GM23338 (cell line): ENCODE data around the gene TBC1D7. TPM values are rescaled to one million over a fixed set of nuclear protein-coding genes. Genes with fewer than 3 reads are reported as not detected.

Source experiments
- ATAC-seq: fragments of 200-7000 bp; cut with Tn5 transposase; 3 replicates; pipeline ENCODE4 v1.9.1; 2020
- DNase-seq: peaks from one replicate; pipeline ENCODE4 v3.0.0-alpha.2; 2015; ENCODE audit warnings: low spot score
- H2AFZ ChIP-seq: fragments of 200-600 bp; sonication (generic); 2 replicates; pipeline ENCODE4 v1.8.0; 2016; ENCODE audit warnings: antibody characterized with exemption, mild to moderate bottlenecking, moderate library complexity
- H3F3A ChIP-seq: fragments of 200-600 bp; sonication (generic); replicated peaks from 2 replicates; pipeline ENCODE4 v1.8.0; 2017; ENCODE audit warnings: antibody characterized with exemption, mixed run types, low read depth
- H3K27ac ChIP-seq: fragments of 200-600 bp; sonication (generic); 2 replicates; pipeline ENCODE4 v1.6.1; 2016; ENCODE audit warnings: low read depth
- H3K27me3 ChIP-seq: fragments of 200-600 bp; sonication (generic); 2 replicates; pipeline ENCODE4 v1.8.0; 2016; ENCODE audit warnings: mild to moderate bottlenecking, mixed run types, moderate library complexity; ENCODE audit not compliant: insufficient read depth
- H3K36me3 ChIP-seq: fragments of 200-600 bp; sonication (generic); 2 replicates; pipeline ENCODE4 v1.8.0; 2016; ENCODE audit warnings: mild to moderate bottlenecking; ENCODE audit not compliant: insufficient read depth
- H3K4me1 ChIP-seq: fragments of 200-600 bp; sonication (generic); 2 replicates; pipeline ENCODE4 v1.8.0; 2016; ENCODE audit warnings: mild to moderate bottlenecking, moderate library complexity; ENCODE audit not compliant: insufficient read depth
- H3K4me2 ChIP-seq: fragments of 200-600 bp; sonication (generic); 2 replicates; pipeline ENCODE4 v1.7.1; 2017; ENCODE audit warnings: mixed run types
- H3K4me3 ChIP-seq: fragments of 200-600 bp; sonication (generic); 2 replicates; pipeline ENCODE4 v1.6.1; 2016; ENCODE audit warnings: mixed run types
- H3K79me2 ChIP-seq: fragments of 200-600 bp; sonication (generic); replicated peaks from 2 replicates; pipeline ENCODE4 v1.8.0; 2017; ENCODE audit warnings: mild to moderate bottlenecking; ENCODE audit not compliant: insufficient read depth
- H3K9me2 ChIP-seq: fragments of 200-600 bp; sonication (generic); 2 replicates; pipeline ENCODE4 v1.8.0; 2017; ENCODE audit not compliant: insufficient read depth
- H4K20me1 ChIP-seq: fragments of 200-600 bp; sonication (generic); replicated peaks from 2 replicates; pipeline ENCODE4 v1.8.0; 2017; ENCODE audit warnings: mild to moderate bottlenecking; ENCODE audit not compliant: insufficient read depth
- H3K27ac Mint-ChIP-seq: 2 replicates; pipeline ENCODE4 v1.8.0; 2020; ENCODE audit warnings: inconsistent platforms, mild to moderate bottlenecking, moderate library complexity, mixed read lengths
- H3K27me3 Mint-ChIP-seq: 3 replicates; pipeline ENCODE4 v1.8.0; 2022; ENCODE audit warnings: low read depth, mild to moderate bottlenecking, moderate library complexity, mixed read lengths, inconsistent platforms; ENCODE audit not compliant: insufficient read depth, poor library complexity
- H3K36me3 Mint-ChIP-seq: 3 replicates; pipeline ENCODE4 v1.8.0; 2021; ENCODE audit warnings: low read depth, mild to moderate bottlenecking, inconsistent platforms, moderate library complexity, mixed read lengths
- H3K4me1 Mint-ChIP-seq: 3 replicates; pipeline ENCODE4 v1.8.0; 2020; ENCODE audit warnings: mild to moderate bottlenecking, inconsistent platforms, mixed read lengths
- H3K4me3 Mint-ChIP-seq: 3 replicates; pipeline ENCODE4 v1.8.0; 2021; ENCODE audit warnings: moderate library complexity, mild to moderate bottlenecking, inconsistent platforms, mixed read lengths
- H3K9me3 Mint-ChIP-seq: 3 replicates; pipeline ENCODE4 v1.8.0; 2020; ENCODE audit warnings: moderate library complexity, mild to moderate bottlenecking, inconsistent platforms, mixed read lengths
- CREB1 ChIP-seq: fragments of 250-450 bp; sonication (Bioruptor Pico); IDR thresholded peaks from 2 replicates; pipeline ENCODE4 v1.5.0; 2020; ENCODE audit warnings: low read depth, mild to moderate bottlenecking, moderate library complexity
- CTCF ChIP-seq, 2 experiments: fragments of 200-600 bp in 1 of 2; sonication (generic) in 1 of 2; conservative IDR thresholded peaks; 2 replicates each; pipeline versions ENCODE4 v1.5.1 to v1.6.1; 2016 to 2017; ENCODE audit warnings: antibody characterized with exemption in 2 of 2, low read depth in 2 of 2, mild to moderate bottlenecking in 2 of 2, moderate library complexity in 1 of 2
- ETS1 ChIP-seq: IDR thresholded peaks from 2 replicates; pipeline ENCODE4 v1.6.1; 2016; ENCODE audit warnings: antibody characterized with exemption
- EZH2phosphoT487 ChIP-seq: fragments of 200-600 bp; sonication (generic); IDR thresholded peaks from one replicate; pipeline ENCODE4 v1.8.1; 2018; ENCODE audit warnings: antibody characterized with exemption; ENCODE audit not compliant: unreplicated experiment
- JUNB ChIP-seq: IDR thresholded peaks from one replicate; pipeline ENCODE4 v1.6.1; 2016; ENCODE audit warnings: antibody characterized with exemption; ENCODE audit not compliant: unreplicated experiment
- NANOG ChIP-seq: IDR thresholded peaks from 2 replicates; pipeline ENCODE4 v1.6.1; 2016; ENCODE audit warnings: antibody characterized with exemption, borderline replicate concordance
- POLR2AphosphoS5 ChIP-seq: IDR thresholded peaks from 2 replicates; pipeline ENCODE4 v1.6.1; 2016; ENCODE audit warnings: antibody characterized with exemption, low read depth
- REST ChIP-seq: IDR thresholded peaks from one replicate; pipeline ENCODE4 v1.6.1; 2018; ENCODE audit warnings: antibody characterized with exemption; ENCODE audit not compliant: unreplicated experiment
- STAT1 ChIP-seq: IDR thresholded peaks from one replicate; pipeline ENCODE4 v1.6.1; 2016; ENCODE audit warnings: antibody characterized with exemption; ENCODE audit not compliant: unreplicated experiment
- ZNF114 ChIP-seq: fragments of 250-450 bp; sonication (Bioruptor Pico); IDR thresholded peaks from 2 replicates; pipeline ENCODE4 v1.5.0; 2020; ENCODE audit warnings: mild to moderate bottlenecking, moderate library complexity
- ZNF331 ChIP-seq: fragments of 250-450 bp; sonication (Bioruptor Pico); IDR thresholded peaks from 2 replicates; pipeline ENCODE4 v1.5.0; 2020; ENCODE audit warnings: low read depth, mild to moderate bottlenecking, moderate library complexity
- polyA plus RNA-seq: library from polyadenylated mRNA; unstranded; fragments of >200 nt; fragmentation: Nextera tagmentation; extraction: Ambion mirVana; gene quantifications from 2 replicates; pipeline ENCODE4 v1.2.1, GENCODE V29; 2016
- total RNA-seq: library from RNA; depleted of rRNA; stranded (reverse); fragments of >200 nt; shearing (Covaris generic); gene quantifications from 2 replicates; pipeline ENCODE4 v1.2.3, GENCODE V29; 2014

TBC1D7 gene
- total and polyA plus RNA-seq, 2 experiments from 2014 or later, result 62.0 to 70.4 TPM

GRCh38 chr6:13375360-13375878, 47.1 kb upstream of the TBC1D7 start:
- Mint-ChIP-seq H3K27ac (no peak overlapping the region), H3K36me3 (no peaks in the 10 kb centered on the region; the same call in 2 of the 3 replicates), H3K4me1 (peaks cover 21% of the 10 kb centered on the region), H3K27me3 (peaks cover 7% of the 10 kb centered on the region), H3K4me3 (no peak overlapping the region), H3K9me3 (no peaks in the 10 kb centered on the region)
- Histone ChIP-seq H3K9me2 (peaks cover 6% of the 10 kb centered on the region; the same call in 1 of the 2 replicates), H3K4me2 (no peak overlapping the region), H3F3A (no peaks in the 10 kb centered on the region), H3K27ac (no peak overlapping the region), H4K20me1 (no peaks in the 10 kb centered on the region), H3K36me3 (no peaks in the 10 kb centered on the region), H3K4me3 (no peak overlapping the region), H2AFZ (no peak overlapping the region), H3K27me3 (no peaks in the 10 kb centered on the region), H3K79me2 (no peaks in the 10 kb centered on the region), H3K4me1 (no peaks in the 10 kb centered on the region)
- DNase-seq (no peak), ATAC-seq (no peak)
- TF ChIP-seq CREB1, result no peak
- no peak for TF ChIP-seq JUNB
- TF ChIP-seq NANOG, result no peak
- no peak for TF ChIP-seq REST
- TF ChIP-seq POLR2AphosphoS5, result no peak
- no peak for TF ChIP-seq EZH2phosphoT487
- TF ChIP-seq CTCF (conservative IDR thresholded peaks at IDR 0.05; ENCODE audit: low read depth in 2 of 2), result no peak
- no peak for TF ChIP-seq ZNF331 (CRISPR knock-in tag)
- TF ChIP-seq STAT1, result no peak

GRCh38 chr6:13373919-13374318, 45.6 kb upstream of the TBC1D7 start:
- H3K9me2 ChIP-seq, result peaks cover 6% of the 10 kb centered on the region; the same call in 1 of the 2 replicates
- no peak overlapping the region for H2AFZ ChIP-seq
- no peaks in the 10 kb centered on the region for H4K20me1 ChIP-seq
- H3K4me3 ChIP-seq, result no peak overlapping the region
- no peaks in the 10 kb centered on the region for H3K4me1 ChIP-seq
- Mint-ChIP-seq H3K4me1 (peaks cover 14% of the 10 kb centered on the region), H3K36me3 (no peaks in the 10 kb centered on the region; the same call in 2 of the 3 replicates), H3K9me3 (no peaks in the 10 kb centered on the region), H3K27me3 (peaks cover 7% of the 10 kb centered on the region), H3K27ac (no peak overlapping the region), H3K4me3 (no peak overlapping the region)
- H3K36me3 ChIP-seq, result no peaks in the 10 kb centered on the region; the same call in 1 of the 2 replicates
- no peaks in the 10 kb centered on the region for H3F3A ChIP-seq
- no peak for ATAC-seq
- H3K4me2 ChIP-seq, result no peak overlapping the region
- H3K79me2 ChIP-seq, result no peaks in the 10 kb centered on the region
- H3K27me3 ChIP-seq, result no peaks in the 10 kb centered on the region
- no peak for DNase-seq
- H3K27ac ChIP-seq, result no peak overlapping the region
- no peak for TF ChIP-seq STAT1
- no peak for TF ChIP-seq ETS1
- no peak for TF ChIP-seq CTCF (conservative IDR thresholded peaks at IDR 0.05; ENCODE audit: low read depth in 2 of 2)
- no peak for TF ChIP-seq ZNF114
- TF ChIP-seq EZH2phosphoT487, result no peak
- no peak for TF ChIP-seq JUNB
